HCT116 (cell line): ENCODE results near the gene DBP.
A peak's percentile ranks its signal among the peaks of the same experiment; 100 is the strongest.

Source experiments
- EGR1 ChIP-seq: IDR thresholded peaks from 2 replicates; pipeline ENCODE4 v1.6.1; 2012; ENCODE audit warnings: low read depth
- ELF1 ChIP-seq: IDR thresholded peaks from 2 replicates; pipeline ENCODE4 v1.6.1; 2012; ENCODE audit warnings: low read depth, borderline replicate concordance
- EZH2 ChIP-seq: fragments of 200-600 bp; sonication (generic); IDR thresholded peaks from 2 replicates; pipeline ENCODE4 v1.6.1; 2017; ENCODE audit warnings: antibody characterized with exemption, mixed run types
- JUND ChIP-seq: IDR thresholded peaks from 2 replicates; pipeline ENCODE4 v1.6.1; 2012
- POLR2A ChIP-seq: IDR thresholded peaks from 2 replicates; pipeline ENCODE4 v1.7.0; 2011; ENCODE audit warnings: borderline replicate concordance; ENCODE audit not compliant: insufficient read depth, insufficient read length; ENCODE audit errors: extremely low read depth
- POLR2AphosphoS5 ChIP-seq: IDR thresholded peaks from 2 replicates; pipeline ENCODE4 v1.6.1; 2011; ENCODE audit warnings: mild to moderate bottlenecking, low read depth, low read length, moderate library complexity
- RAD21 ChIP-seq: IDR thresholded peaks from 2 replicates; pipeline ENCODE4 v1.6.1; 2012; ENCODE audit warnings: low read depth, mild to moderate bottlenecking
- TCF7L2 ChIP-seq: IDR thresholded peaks from 2 replicates; pipeline ENCODE4 v1.7.0; 2011; ENCODE audit warnings: borderline replicate concordance, inconsistent platforms; ENCODE audit not compliant: insufficient read depth, insufficient read length; ENCODE audit errors: extremely low read depth
- ZFX ChIP-seq: fragments of 450-650 bp; IDR thresholded peaks from 2 replicates; pipeline ENCODE4 v1.6.1; 2017
- ZNF274 ChIP-seq: fragments of 200-500 bp; sonication (Bioruptor generic); IDR thresholded peaks from 2 replicates; pipeline ENCODE4 v1.6.1; 2014; ENCODE audit warnings: mild to moderate bottlenecking, low read depth, low read length, inconsistent platforms
- TF ChIP-seq, protein P1 (sequence below), 3 experiments: fragments of 200-600 bp in 1 of 3; sonication (generic) in 1 of 3; IDR thresholded peaks in 2 of 3; conservative IDR thresholded peaks in 1 of 3; 2 replicates each; pipeline ENCODE4 v1.5.1; 2012 to 2017; ENCODE audit warnings: low read depth in 2 of 3, low read length in 2 of 3, antibody characterized with exemption in 1 of 3, borderline replicate concordance in 1 of 3, control low read depth in 1 of 3, mild to moderate bottlenecking in 1 of 3, mixed read lengths in 1 of 3, mixed run types in 1 of 3, moderate library complexity in 1 of 3; ENCODE audit not compliant: insufficient read depth in 1 of 3
- TF ChIP-seq, protein P2 (sequence below): IDR thresholded peaks from 2 replicates; pipeline ENCODE4 v1.6.1; 2012

DNA sequence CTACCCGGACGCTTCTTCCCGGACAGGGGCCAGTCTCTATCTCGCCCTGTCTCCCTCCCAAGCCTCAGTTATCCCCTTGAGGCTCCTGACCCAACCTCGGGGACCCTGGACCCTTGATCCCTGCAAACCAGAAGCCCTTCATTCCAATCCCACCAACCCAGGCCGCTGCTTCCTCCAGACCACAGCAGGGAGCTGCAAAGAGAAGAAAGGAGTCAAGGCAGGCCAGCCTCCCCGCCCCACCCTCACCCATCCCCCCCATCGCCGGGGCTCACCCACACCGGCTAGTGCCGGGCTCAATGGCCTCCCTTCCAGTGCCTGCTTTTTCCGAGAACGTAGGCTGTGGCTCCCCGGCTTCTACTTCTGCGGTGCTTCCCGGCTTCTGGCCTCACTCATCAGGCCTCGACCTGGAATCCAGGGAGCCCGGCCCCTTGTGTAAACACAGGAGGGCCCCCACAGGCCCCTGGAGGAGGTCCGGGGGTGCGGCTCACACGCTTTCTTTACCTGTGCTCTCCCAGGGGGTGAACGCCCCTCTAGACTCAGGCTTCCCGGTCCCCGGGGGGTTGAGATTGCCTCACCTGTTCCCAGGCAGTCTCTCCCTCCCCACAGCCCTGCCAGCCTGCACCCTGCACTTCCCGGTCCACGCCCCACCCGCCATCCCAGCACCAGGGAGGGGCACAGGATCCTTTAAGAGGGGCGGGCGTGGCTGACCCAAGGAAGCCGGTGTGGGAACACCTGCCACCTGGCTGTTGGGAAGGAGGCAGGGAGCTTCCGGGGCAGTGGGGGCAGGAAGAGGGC is 22.5 kb downstream of the DBP start, which contains the start of gene FAM83E:
- TF ChIP-seq ZFX: peak; percentile 51; the same call in 1 of the 2 replicates
- TF ChIP-seq POLR2A: no peak
- TF ChIP-seq, protein P1, sequence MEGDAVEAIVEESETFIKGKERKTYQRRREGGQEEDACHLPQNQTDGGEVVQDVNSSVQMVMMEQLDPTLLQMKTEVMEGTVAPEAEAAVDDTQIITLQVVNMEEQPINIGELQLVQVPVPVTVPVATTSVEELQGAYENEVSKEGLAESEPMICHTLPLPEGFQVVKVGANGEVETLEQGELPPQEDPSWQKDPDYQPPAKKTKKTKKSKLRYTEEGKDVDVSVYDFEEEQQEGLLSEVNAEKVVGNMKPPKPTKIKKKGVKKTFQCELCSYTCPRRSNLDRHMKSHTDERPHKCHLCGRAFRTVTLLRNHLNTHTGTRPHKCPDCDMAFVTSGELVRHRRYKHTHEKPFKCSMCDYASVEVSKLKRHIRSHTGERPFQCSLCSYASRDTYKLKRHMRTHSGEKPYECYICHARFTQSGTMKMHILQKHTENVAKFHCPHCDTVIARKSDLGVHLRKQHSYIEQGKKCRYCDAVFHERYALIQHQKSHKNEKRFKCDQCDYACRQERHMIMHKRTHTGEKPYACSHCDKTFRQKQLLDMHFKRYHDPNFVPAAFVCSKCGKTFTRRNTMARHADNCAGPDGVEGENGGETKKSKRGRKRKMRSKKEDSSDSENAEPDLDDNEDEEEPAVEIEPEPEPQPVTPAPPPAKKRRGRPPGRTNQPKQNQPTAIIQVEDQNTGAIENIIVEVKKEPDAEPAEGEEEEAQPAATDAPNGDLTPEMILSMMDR (IDR thresholded peaks at IDR 0.05 in 2 of 3, conservative IDR thresholded peaks at IDR 0.05 in 1 of 3; ENCODE audit: borderline replicate concordance in 1 of 3, insufficient read depth in 1 of 3, low read depth in 2 of 3, low read length in 2 of 3): peak in 1 of 3 experiments; percentile 17; a peak in 1 of 6 replicates
- TF ChIP-seq POLR2AphosphoS5: peak; percentile 69; the same call in 1 of the 2 replicates
- no peak for TF ChIP-seq EZH2
- no peak for TF ChIP-seq EGR1
- TF ChIP-seq ELF1: no peak; the same call in 1 of the 2 replicates
- no peak for TF ChIP-seq RAD21
- TF ChIP-seq JUND: peak; percentile 58
- TF ChIP-seq, protein P2, sequence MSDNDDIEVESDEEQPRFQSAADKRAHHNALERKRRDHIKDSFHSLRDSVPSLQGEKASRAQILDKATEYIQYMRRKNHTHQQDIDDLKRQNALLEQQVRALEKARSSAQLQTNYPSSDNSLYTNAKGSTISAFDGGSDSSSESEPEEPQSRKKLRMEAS: peak; percentile 83
- TF ChIP-seq ZNF274: no peak
- no peak for TF ChIP-seq TCF7L2
